Esophagus muscularis mucosa (tissue), 4 donors: ENCODE results near the gene HS6ST3.

Experiments
- CTCF ChIP-seq, 3 experiments: fragments of 200-600 bp in 2 of 3; fragments of 450-650 bp in 1 of 3; sonication (generic) in 2 of 3; IDR thresholded peaks; one replicate each; pipeline ENCODE4 v1.5.1; 2017 to 2019; ENCODE audit warnings: antibody characterized with exemption in 3 of 3, mild to moderate bottlenecking in 2 of 3, moderate library complexity in 1 of 3
- EP300 ChIP-seq: sonication (generic); formaldehyde crosslinking; IDR thresholded peaks from one replicate; pipeline ENCODE4 v1.6.1; 2017; ENCODE audit warnings: antibody characterized with exemption
- POLR2A ChIP-seq: fragments of 450-650 bp; IDR thresholded peaks from one replicate; pipeline ENCODE4 v1.6.1; 2017; ENCODE audit warnings: antibody characterized with exemption, moderate library complexity, mild to moderate bottlenecking, low read depth
- POLR2AphosphoS5 ChIP-seq, 2 donors: sonication (generic); formaldehyde crosslinking; IDR thresholded peaks; one replicate each; pipeline ENCODE4 v1.6.1; 2017; ENCODE audit warnings: antibody characterized with exemption in 2 of 2

GRCh38 chr13:96573563-96573962 lies 483.7 kb downstream of the HS6ST3 start:
- TF ChIP-seq EP300 (no peak), POLR2AphosphoS5 (IDR thresholded peaks at IDR 0.05) (no peak), CTCF (IDR thresholded peaks at IDR 0.05) (no peak), POLR2A (no peak)
